Keratinocyte (primary cell): ENCODE measurements around the gene ACD.

Experiments used
- EZH2 ChIP-seq: IDR thresholded peaks from one replicate; pipeline ENCODE4 v1.6.1; 2012; ENCODE audit warnings: inconsistent platforms, mild to moderate bottlenecking, low read length, moderate library complexity
- TF ChIP-seq, protein P1 (sequence below), 3 experiments: IDR thresholded peaks in 1 of 3; conservative IDR thresholded peaks in 1 of 3; optimal IDR thresholded peaks in 1 of 3; 2 replicates in 2 of 3; 3 replicates in 1 of 3; pipeline versions ENCODE3 to v1.5.1; 2011; ENCODE audit warnings: low read length in 3 of 3, mild to moderate bottlenecking in 3 of 3, moderate library complexity in 2 of 3, control low read depth in 1 of 3, inconsistent platforms in 1 of 3; ENCODE audit not compliant: insufficient read depth in 2 of 3; ENCODE audit errors: extremely low read depth in 1 of 3

DNA sequence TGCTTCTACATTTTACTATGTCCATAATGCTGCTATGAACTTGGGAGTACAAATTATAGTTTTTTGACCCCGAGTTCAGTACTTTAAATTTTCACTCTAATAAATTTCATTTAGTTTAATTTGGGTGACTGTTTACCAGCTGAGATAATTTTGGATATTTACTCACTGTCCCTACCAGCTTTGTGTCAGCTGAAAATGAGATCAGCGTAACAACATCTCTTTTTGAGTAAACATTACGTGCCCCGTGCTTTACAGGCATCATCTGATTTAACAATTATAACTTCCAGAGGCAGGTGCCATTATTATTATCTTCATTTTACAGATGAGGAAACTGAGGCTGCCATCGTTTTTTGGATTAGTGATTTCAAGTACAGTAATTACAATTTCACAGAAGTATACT, 44.0 kb upstream of the ACD start:
- TF ChIP-seq, protein P1, sequence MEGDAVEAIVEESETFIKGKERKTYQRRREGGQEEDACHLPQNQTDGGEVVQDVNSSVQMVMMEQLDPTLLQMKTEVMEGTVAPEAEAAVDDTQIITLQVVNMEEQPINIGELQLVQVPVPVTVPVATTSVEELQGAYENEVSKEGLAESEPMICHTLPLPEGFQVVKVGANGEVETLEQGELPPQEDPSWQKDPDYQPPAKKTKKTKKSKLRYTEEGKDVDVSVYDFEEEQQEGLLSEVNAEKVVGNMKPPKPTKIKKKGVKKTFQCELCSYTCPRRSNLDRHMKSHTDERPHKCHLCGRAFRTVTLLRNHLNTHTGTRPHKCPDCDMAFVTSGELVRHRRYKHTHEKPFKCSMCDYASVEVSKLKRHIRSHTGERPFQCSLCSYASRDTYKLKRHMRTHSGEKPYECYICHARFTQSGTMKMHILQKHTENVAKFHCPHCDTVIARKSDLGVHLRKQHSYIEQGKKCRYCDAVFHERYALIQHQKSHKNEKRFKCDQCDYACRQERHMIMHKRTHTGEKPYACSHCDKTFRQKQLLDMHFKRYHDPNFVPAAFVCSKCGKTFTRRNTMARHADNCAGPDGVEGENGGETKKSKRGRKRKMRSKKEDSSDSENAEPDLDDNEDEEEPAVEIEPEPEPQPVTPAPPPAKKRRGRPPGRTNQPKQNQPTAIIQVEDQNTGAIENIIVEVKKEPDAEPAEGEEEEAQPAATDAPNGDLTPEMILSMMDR (optimal IDR thresholded peaks at IDR 0.05 in 1 of 3, IDR thresholded peaks at IDR 0.05 in 1 of 3, conservative IDR thresholded peaks at IDR 0.05 in 1 of 3; ENCODE audit: extremely low read depth in 1 of 3, insufficient read depth in 2 of 3, low read length in 3 of 3): no peak
- no peak for TF ChIP-seq EZH2
